Measurements from ENCODE around the gene PPL.

Gene PPL

GRCh38 chr16:4884972-4885874 lies 51.7 kb downstream of the PPL start:
- no peak for DNase-seq

- no peak for DNase-seq
Observed at GRCh38 chr16:4884209-4884608, 52.7 kb downstream of the PPL start.

GRCh38 chr16:4883501-4883900 lies 53.4 kb downstream of the PPL start:
- DNase-seq = no peak

- DNase-seq = no peak
Observed at GRCh38 chr16:4882633-4883285, 54.2 kb downstream of the PPL start.

GRCh38 chr16:4882000-4882632 lies 54.8 kb downstream of the PPL start:
- no peak for DNase-seq

- DNase-seq = no peak
Observed at GRCh38 chr16:4880006-4880580, 56.9 kb downstream of the PPL start.

GRCh38 chr16:4879049-4879448 lies 57.9 kb downstream of the PPL start:
- DNase-seq = no peak

- DNase-seq = no peak
Observed at GRCh38 chr16:4877380-4877685, 59.6 kb downstream of the PPL start.

GRCh38 chr16:4876646-4877379 lies 60.1 kb downstream of the PPL start:
- DNase-seq = no peak

GRCh38 chr16:4874666-4875065 lies 62.3 kb downstream of the PPL start:
- DNase-seq = no peak

GRCh38 chr16:4873091-4873490 lies 63.9 kb downstream of the PPL start:
- DNase-seq = no peak

- DNase-seq = no peak
Observed at GRCh38 chr16:4871071-4871470, 65.9 kb downstream of the PPL start.

- no peak for DNase-seq
Observed at GRCh38 chr16:4870138-4870671, 66.7 kb downstream of the PPL start.

GRCh38 chr16:4869147-4869805 lies 67.7 kb downstream of the PPL start:
- DNase-seq = no peak

GRCh38 chr16:4868535-4868934 lies 68.4 kb downstream of the PPL start:
- no peak for DNase-seq

GRCh38 chr16:4868026-4868425 lies 68.9 kb downstream of the PPL start:
- no peak for DNase-seq

GRCh38 chr16:4866586-4866985 lies 70.4 kb downstream of the PPL start:
- no peak for DNase-seq

GRCh38 chr16:4865231-4865860 lies 71.6 kb downstream of the PPL start:
- no peak for DNase-seq

- no peak for DNase-seq
Observed at GRCh38 chr16:4864728-4865127, 72.2 kb downstream of the PPL start.

GRCh38 chr16:4862639-4863038 lies 74.3 kb downstream of the PPL start:
- DNase-seq = no peak

- no peak for DNase-seq
Observed at GRCh38 chr16:4860727-4861342, 76.1 kb downstream of the PPL start.

Measured in effector CD8-positive, alpha-beta T cell (primary cell).